ENCODE results near the gene NGF.

DNA sequence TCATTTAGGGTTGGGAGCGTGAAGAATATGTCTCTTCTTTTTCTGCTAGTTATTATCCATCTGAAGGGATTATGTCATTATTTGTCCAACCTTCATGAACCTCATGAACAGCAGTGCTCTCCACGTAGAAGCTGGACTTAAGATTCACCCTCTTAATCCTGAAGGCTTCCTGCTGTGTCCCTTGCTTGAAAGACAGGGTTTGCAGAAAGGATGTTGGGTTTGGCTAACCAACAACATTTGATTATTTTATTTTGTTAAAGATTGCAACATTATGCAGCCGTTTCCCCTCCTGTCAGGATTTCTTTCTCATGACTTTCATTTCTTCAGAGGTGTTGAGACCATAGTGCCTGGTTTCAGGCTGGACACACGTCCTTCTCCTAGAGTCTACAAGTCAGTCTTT is 75.2 kb downstream of the NGF start:
- no peak for TF ChIP-seq ZNF274 (IDR thresholded peaks at IDR 0.05; ENCODE audit: borderline replicate concordance, low read depth, low read length)
- TF ChIP-seq, protein P1, sequence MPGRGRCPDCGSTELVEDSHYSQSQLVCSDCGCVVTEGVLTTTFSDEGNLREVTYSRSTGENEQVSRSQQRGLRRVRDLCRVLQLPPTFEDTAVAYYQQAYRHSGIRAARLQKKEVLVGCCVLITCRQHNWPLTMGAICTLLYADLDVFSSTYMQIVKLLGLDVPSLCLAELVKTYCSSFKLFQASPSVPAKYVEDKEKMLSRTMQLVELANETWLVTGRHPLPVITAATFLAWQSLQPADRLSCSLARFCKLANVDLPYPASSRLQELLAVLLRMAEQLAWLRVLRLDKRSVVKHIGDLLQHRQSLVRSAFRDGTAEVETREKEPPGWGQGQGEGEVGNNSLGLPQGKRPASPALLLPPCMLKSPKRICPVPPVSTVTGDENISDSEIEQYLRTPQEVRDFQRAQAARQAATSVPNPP (IDR thresholded peaks at IDR 0.05; ENCODE audit: borderline replicate concordance, insufficient read depth, insufficient read length) = no peak
